Activated CD4-positive, alpha-beta T cell treated with anti-CD3 and anti-CD28 coated beads, Interleukin-2, amount 50 U/mL, for 4 hours (primary cell): ENCODE measurements around the gene UBTD1.

ENCODE experiments used
- DNase-seq, 2 experiments: peaks; one replicate each; pipeline ENCODE4 v3.0.0-alpha.2; 2020

UBTD1 gene

GRCh38 chr10:97590082-97590747, 91.5 kb downstream of the UBTD1 start:
- no peak for DNase-seq

- no peak for DNase-seq
These were observed 92.2 kb downstream of the UBTD1 start for GRCh38 chr10:97590748-97591495.

DNA sequence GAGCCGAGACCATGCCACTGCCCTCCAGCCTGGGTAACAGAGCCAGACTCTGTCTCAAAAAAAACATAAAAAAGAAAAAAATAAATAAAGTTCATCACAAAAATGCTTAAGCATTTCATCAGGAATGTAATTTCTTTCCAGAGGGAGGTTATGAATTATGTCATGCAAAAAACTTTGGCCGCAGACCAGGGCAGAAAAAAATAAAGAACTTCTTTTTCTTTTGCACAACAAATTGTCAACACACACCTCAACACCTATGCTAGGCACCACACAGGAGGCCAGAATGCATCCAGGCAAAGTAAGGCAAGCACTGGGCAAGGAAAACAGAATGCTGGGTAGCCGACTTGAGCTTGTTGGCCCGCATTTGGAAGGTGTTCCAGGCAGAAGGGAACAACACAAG, 94.7 kb downstream of the UBTD1 start:
- DNase-seq, result no peak

GRCh38 chr10:97596101-97597082, 97.7 kb downstream of the UBTD1 start:
- no peak for DNase-seq

- DNase-seq, result no peak
These were observed 99.1 kb downstream of the UBTD1 start for GRCh38 chr10:97597778-97598177.

DNA sequence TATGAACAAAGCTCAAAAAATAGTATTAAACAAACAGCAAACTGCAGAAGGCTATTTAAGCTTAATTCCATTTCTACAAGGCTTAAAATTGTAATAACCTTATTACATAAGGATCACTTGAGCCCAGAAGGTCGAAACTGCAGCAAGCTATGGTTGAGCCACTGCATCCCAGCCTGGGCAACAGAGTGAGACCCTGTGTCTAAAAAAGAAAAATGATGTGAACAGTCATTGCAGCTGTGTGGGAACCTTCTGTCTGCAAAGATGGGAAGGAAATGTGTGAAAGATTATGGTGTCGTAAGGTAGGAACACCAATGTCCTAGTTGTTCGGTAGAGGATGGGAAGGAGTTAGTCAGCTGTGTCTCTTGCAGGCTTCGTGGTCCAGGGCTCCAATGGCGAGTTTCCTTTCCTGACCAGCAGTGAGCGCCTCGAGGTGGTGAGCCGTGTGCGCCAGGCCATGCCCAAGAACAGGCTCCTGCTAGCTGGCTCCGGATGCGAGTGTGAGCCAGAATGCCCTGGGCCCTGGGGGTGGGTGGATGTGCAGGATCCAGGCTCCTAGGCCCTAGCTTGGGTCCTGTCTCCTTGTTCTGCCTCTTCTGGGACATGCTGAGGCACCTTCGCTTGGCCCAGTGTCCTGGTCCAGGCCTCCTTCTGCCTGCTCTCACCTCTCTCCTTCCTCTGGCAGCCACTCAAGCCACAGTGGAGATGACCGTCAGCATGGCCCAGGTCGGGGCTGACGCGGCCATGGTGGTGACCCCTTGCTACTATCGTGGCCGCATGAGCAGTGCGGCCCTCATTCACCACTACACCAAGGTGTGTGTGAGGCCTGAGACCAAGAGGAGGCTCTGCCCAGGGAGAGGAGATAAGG, 99.9 kb downstream of the UBTD1 start:
- DNase-seq, result no peak

GRCh38 chr10:97599272-97599619, 100.5 kb downstream of the UBTD1 start:
- no peak for DNase-seq

DNA sequence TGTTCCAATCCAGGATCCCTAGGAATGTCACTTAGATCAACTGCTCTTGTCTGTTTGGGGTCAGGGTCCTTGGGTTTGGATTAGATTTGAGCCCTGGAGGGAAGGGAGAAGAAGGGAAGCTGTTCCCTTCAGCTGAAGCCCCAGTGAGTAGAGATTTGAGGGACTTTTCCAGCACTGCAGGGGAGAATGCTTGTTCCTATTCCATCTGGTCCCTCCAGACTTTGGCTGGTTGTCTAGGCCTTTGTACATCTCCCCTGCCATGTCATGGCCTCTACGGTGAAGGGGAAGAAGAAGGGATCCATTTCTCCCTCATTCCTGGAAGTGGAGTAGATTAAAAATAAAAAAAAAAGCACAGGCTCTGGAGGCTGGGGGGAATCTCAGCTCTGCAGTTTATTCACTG, 101.9 kb downstream of the UBTD1 start:
- no peak for DNase-seq

GRCh38 chr10:97601268-97602215, 102.8 kb downstream of the UBTD1 start:
- no peak for DNase-seq

GRCh38 chr10:97607095-97607636, 108.4 kb downstream of the UBTD1 start:
- no peak for DNase-seq

- DNase-seq, result no peak
These were observed 110.4 kb downstream of the UBTD1 start for GRCh38 chr10:97608991-97609561.

DNA sequence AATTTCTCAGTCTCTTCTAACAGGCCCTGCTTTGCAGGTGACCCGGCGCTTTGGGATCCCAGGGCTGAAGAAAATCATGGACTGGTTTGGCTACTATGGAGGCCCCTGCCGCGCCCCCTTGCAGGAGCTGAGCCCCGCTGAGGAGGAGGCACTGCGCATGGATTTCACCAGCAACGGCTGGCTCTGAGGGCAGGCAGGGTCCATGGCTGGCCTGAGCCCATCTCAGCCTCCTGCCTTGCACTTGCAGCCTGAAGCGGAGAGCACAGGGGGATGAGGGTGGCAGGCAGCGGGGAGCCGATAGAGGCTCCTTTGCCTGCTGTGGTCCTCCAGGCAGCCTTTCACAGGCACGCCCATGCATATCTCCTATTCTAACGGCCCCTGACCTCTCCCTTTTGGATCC, 112.7 kb downstream of the UBTD1 start:
- no peak for DNase-seq

- DNase-seq, result no peak
These were observed 113.7 kb downstream of the UBTD1 start for GRCh38 chr10:97612386-97612785.

- DNase-seq, result no peak
These were observed 119.6 kb downstream of the UBTD1 start for GRCh38 chr10:97618285-97618684.

DNA sequence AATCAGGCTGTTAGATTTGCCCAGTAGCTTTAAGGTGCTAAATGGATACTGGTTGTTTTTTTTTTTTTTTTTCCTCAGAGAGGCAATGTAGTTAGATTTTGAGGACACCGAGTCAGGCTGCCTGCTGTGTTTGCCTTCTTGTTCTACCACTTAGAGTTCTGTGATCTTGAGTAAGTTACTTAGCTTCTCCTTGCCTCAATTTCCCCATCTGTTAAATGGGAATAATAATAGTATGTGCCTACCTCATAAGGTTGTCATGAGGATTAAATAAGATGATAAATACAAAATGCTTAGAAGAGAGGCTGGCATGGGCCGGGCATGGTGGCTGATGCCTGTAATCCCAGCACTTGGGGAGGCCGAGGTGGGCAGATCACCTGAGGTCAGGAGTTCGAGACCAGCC, 120.0 kb downstream of the UBTD1 start:
- DNase-seq, result no peak
